PFSK-1 (cell line): ENCODE data around the gene STAM2.

ENCODE experiments used
- POLR2AphosphoS5 ChIP-seq: IDR thresholded peaks from 2 replicates; pipeline ENCODE4 v1.6.1; 2012; ENCODE audit warnings: low read depth, mild to moderate bottlenecking, control low read depth, low read length, moderate library complexity
- REST ChIP-seq, 2 experiments: IDR thresholded peaks; 2 replicates each; pipeline versions ENCODE4 v1.6.1 to v1.8.0; 2011 to 2012; ENCODE audit warnings: low read depth in 2 of 2, low read length in 2 of 2, control low read depth in 1 of 2, inconsistent platforms in 1 of 2, mild to moderate bottlenecking in 1 of 2, moderate library complexity in 1 of 2; ENCODE audit not compliant: insufficient read depth in 1 of 2
- SIN3A ChIP-seq: IDR thresholded peaks from 2 replicates; pipeline ENCODE4 v1.6.1; 2012; ENCODE audit warnings: mild to moderate bottlenecking, low read length, moderate library complexity, borderline replicate concordance; ENCODE audit not compliant: insufficient read depth
- TAF1 ChIP-seq: IDR thresholded peaks from 2 replicates; pipeline ENCODE4 v1.6.1; 2012; ENCODE audit warnings: low read length, control low read depth, borderline replicate concordance; ENCODE audit not compliant: insufficient read depth

DNA sequence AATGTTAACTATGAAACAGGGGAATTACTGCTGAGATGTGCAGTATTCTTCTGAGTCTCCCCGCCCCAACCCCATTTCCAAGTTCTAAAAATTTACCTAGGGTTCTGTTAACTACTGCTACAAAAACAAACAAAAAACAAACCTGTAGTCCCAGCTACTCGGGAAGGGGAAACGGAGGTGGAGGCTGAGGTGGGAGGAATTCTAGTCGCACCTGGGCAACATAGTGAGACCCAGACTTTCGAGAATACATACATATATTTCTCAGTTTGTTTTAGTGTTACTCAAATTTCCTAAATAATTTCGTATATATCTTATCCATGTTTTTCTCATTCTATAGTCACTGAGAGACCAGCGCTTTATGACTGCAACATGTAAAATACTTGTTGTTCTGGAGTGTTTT lies 989 bp downstream of the STAM2 start:
- TF ChIP-seq POLR2AphosphoS5 (no peak), SIN3A (no peak), TAF1 (no peak), REST (IDR thresholded peaks at IDR 0.05; ENCODE audit: insufficient read depth in 1 of 2, low read depth in 2 of 2, low read length in 2 of 2) (no peak)
